H9 (cell line): ENCODE data around the gene TEX44. TPM values are rescaled to one million over a fixed set of nuclear protein-coding genes. Genes with fewer than 3 reads are reported as not detected.
A peak's percentile ranks its signal among the peaks of the same experiment; 100 is the strongest.

Source experiments
- DNase-seq: peaks from one replicate; pipeline ENCODE4 v3.0.0-alpha.2; 2017
- H2AFZ ChIP-seq: one replicate; pipeline ENCODE4 v1.6.1; 2013; ENCODE audit warnings: mild to moderate bottlenecking, low read length, control low read depth, moderate library complexity
- H2AK5ac ChIP-seq: 2 replicates; pipeline ENCODE4 v1.6.1; 2013; ENCODE audit warnings: low read length, control low read depth, mixed read lengths; ENCODE audit not compliant: insufficient read length
- H2BK120ac ChIP-seq: one replicate; pipeline ENCODE4 v1.6.1; 2013; ENCODE audit warnings: low read depth, mild to moderate bottlenecking, low read length, control low read depth, inconsistent platforms; ENCODE audit not compliant: poor library complexity, severe bottlenecking
- H2BK12ac ChIP-seq: 2 replicates; pipeline ENCODE4 v1.6.1; 2013; ENCODE audit warnings: low read length, control low read depth, mixed read lengths, low read depth; ENCODE audit not compliant: insufficient read length
- H2BK15ac ChIP-seq: 2 replicates; pipeline ENCODE4 v1.6.1; 2013; ENCODE audit warnings: low read depth, low read length, control low read depth
- H2BK20ac ChIP-seq: one replicate; pipeline ENCODE4 v1.6.1; 2013; ENCODE audit warnings: low read depth, mild to moderate bottlenecking, low read length, control low read depth, inconsistent platforms; ENCODE audit not compliant: poor library complexity, severe bottlenecking
- H2BK5ac ChIP-seq: 2 replicates; pipeline ENCODE4 v1.6.1; 2013; ENCODE audit warnings: low read length, control low read depth, mixed read lengths; ENCODE audit not compliant: insufficient read length
- H3K14ac ChIP-seq: 2 replicates; pipeline ENCODE4 v1.6.1; 2013; ENCODE audit warnings: low read length, control low read depth; ENCODE audit not compliant: insufficient read depth
- H3K18ac ChIP-seq: 2 replicates; pipeline ENCODE4 v1.6.1; 2013; ENCODE audit warnings: low read depth, mild to moderate bottlenecking, mixed read lengths, low read length, control low read depth; ENCODE audit not compliant: insufficient read length
- H3K23ac ChIP-seq: 2 replicates; pipeline ENCODE4 v1.6.1; 2013; ENCODE audit warnings: low read length, control low read depth, mixed read lengths, low read depth; ENCODE audit not compliant: insufficient read length
- H3K23me2 ChIP-seq: 2 replicates; pipeline ENCODE4 v1.6.1; 2013; ENCODE audit warnings: low read depth, mild to moderate bottlenecking, mixed read lengths, low read length, control low read depth; ENCODE audit not compliant: insufficient read length, poor library complexity, severe bottlenecking
- H3K27ac ChIP-seq: 2 replicates; pipeline ENCODE4 v1.5.1; 2013; ENCODE audit warnings: low read length, control low read depth, mixed read lengths, low read depth; ENCODE audit not compliant: insufficient read length
- H3K27me3 ChIP-seq: 2 replicates; pipeline ENCODE4 v1.6.1; 2013; ENCODE audit warnings: low read length, control low read depth, inconsistent platforms; ENCODE audit not compliant: insufficient read depth
- H3K4ac ChIP-seq: 2 replicates; pipeline ENCODE4 v1.6.1; 2013; ENCODE audit warnings: low read depth, mild to moderate bottlenecking, control low read depth, inconsistent platforms, low read length, moderate library complexity
- H3K4me1 ChIP-seq: 2 replicates; pipeline ENCODE4 v1.6.1; 2013; ENCODE audit warnings: low read length, control low read depth, inconsistent platforms; ENCODE audit not compliant: insufficient read depth
- H3K4me2 ChIP-seq: 2 replicates; pipeline ENCODE4 v1.6.1; 2013; ENCODE audit warnings: low read length, control low read depth, mixed read lengths; ENCODE audit not compliant: insufficient read length, insufficient read depth
- H3K56ac ChIP-seq: 2 replicates; pipeline ENCODE4 v1.6.1; 2013; ENCODE audit warnings: low read depth, mild to moderate bottlenecking, mixed read lengths, low read length, control low read depth; ENCODE audit not compliant: insufficient read length
- H3K79me1 ChIP-seq: 2 replicates; pipeline ENCODE4 v1.6.1; 2013; ENCODE audit warnings: low read depth, mild to moderate bottlenecking, moderate library complexity, low read length, control low read depth, inconsistent platforms; ENCODE audit not compliant: insufficient read depth, poor library complexity, severe bottlenecking
- H3K79me2 ChIP-seq: 2 replicates; pipeline ENCODE4 v1.6.1; 2013; ENCODE audit warnings: low read length, control low read depth, inconsistent platforms; ENCODE audit not compliant: insufficient read depth
- H3K9ac ChIP-seq: 2 replicates; pipeline ENCODE4 v1.6.1; 2013; ENCODE audit warnings: low read length, control low read depth, mixed read lengths; ENCODE audit not compliant: insufficient read length; ENCODE audit errors: extremely low read depth
- H3K9me3 ChIP-seq: one replicate; pipeline ENCODE4 v1.6.1; 2013; ENCODE audit warnings: low read depth, low read length, inconsistent platforms; ENCODE audit not compliant: control insufficient read depth
- H3T11ph ChIP-seq: one replicate; pipeline ENCODE4 v1.6.1; 2013; ENCODE audit warnings: mild to moderate bottlenecking, low read length, control low read depth, inconsistent platforms
- H4K20me1 ChIP-seq: one replicate; pipeline ENCODE4 v1.6.1; 2013; ENCODE audit not compliant: control insufficient read depth, insufficient read length, insufficient read depth
- H4K5ac ChIP-seq: 2 replicates; pipeline ENCODE4 v1.6.1; 2013; ENCODE audit warnings: low read depth, mild to moderate bottlenecking, mixed read lengths, low read length, control low read depth; ENCODE audit not compliant: insufficient read length
- H4K8ac ChIP-seq: replicated peaks from 2 replicates; pipeline ENCODE4 v1.6.1; 2013; ENCODE audit warnings: low read length, control low read depth, mixed read lengths, low read depth; ENCODE audit not compliant: insufficient read length
- H4K91ac ChIP-seq: 2 replicates; pipeline ENCODE4 v1.6.1; 2013; ENCODE audit warnings: low read depth, mild to moderate bottlenecking, moderate library complexity, mixed read lengths, low read length, control low read depth; ENCODE audit not compliant: insufficient read length
- H3K27ac Mint-ChIP-seq, 3 experiments: 2 replicates in 2 of 3; 3 replicates in 1 of 3; pipeline ENCODE4 v1.8.0; 2020 to 2021; ENCODE audit warnings: mixed read lengths in 3 of 3, mild to moderate bottlenecking in 1 of 3, moderate library complexity in 1 of 3
- H3K27me3 Mint-ChIP-seq: 2 replicates; pipeline ENCODE4 v1.8.0; 2021; ENCODE audit warnings: low read depth, mild to moderate bottlenecking, moderate library complexity, mixed read lengths
- H3K36me3 Mint-ChIP-seq, 3 experiments: 2 replicates in 2 of 3; 3 replicates in 1 of 3; pipeline ENCODE4 v1.8.0; 2020 to 2021; ENCODE audit warnings: low read depth in 3 of 3, mixed read lengths in 3 of 3; ENCODE audit not compliant: insufficient read depth in 1 of 3
- H3K4me1 Mint-ChIP-seq, 2 experiments: 2 replicates each; pipeline ENCODE4 v1.8.0; 2020; ENCODE audit warnings: mixed read lengths in 2 of 2
- H3K4me3 Mint-ChIP-seq, 2 experiments: 2 replicates in 1 of 2; 3 replicates in 1 of 2; pipeline ENCODE4 v1.8.0; 2020 to 2021; ENCODE audit warnings: mild to moderate bottlenecking in 2 of 2, mixed read lengths in 2 of 2, moderate library complexity in 1 of 2
- H3K9me3 Mint-ChIP-seq, 2 experiments: 2 replicates in 1 of 2; 3 replicates in 1 of 2; pipeline ENCODE4 v1.8.0; 2020; ENCODE audit warnings: mild to moderate bottlenecking in 2 of 2, mixed read lengths in 2 of 2, moderate library complexity in 1 of 2
- CTCF ChIP-seq: fragments of 200-600 bp; sonication (generic); conservative IDR thresholded peaks from 3 replicates; pipeline ENCODE4 v1.8.0; 2021; ENCODE audit warnings: antibody characterized with exemption, mild to moderate bottlenecking
- WGBS: extraction: QIAGEN DNeasy Blood & Tissue Kit; methylation state at CpG from one replicate; pipeline ENCODE4 v1.1.7; 2013; ENCODE audit warnings: missing lambda C conversion rate, low lambda C conversion rate, mixed read lengths; ENCODE audit not compliant: insufficient read length; ENCODE audit errors: extremely low coverage; 5-methylcytosine and 5-hydroxymethylcytosine counted together
- total RNA-seq: library from RNA; stranded (reverse); gene quantifications from 2 replicates; pipeline ENCODE4 v1.2.1, GENCODE V29; 2021

Gene TEX44
- total RNA-seq, 1 experiment from 2014 or later, result not detected

- H3K14ac ChIP-seq, result peak overlapping the region; percentile 93; the same call in 1 of the 2 replicates
- H2BK15ac ChIP-seq, result no peak overlapping the region
- H3T11ph ChIP-seq, result peak overlapping the region; percentile 25
- H3K56ac ChIP-seq, result no peak overlapping the region
- no peak overlapping the region for H2AK5ac ChIP-seq
- DNase-seq, result peak; percentile 93
- H3K79me2 ChIP-seq, result no peaks in the 10 kb centered on the region
- H4K5ac ChIP-seq, result peak overlapping the region; percentile 37
- TF ChIP-seq CTCF, result peak; percentile 98
- H2BK20ac ChIP-seq, result no peak overlapping the region
- H3K4me1 ChIP-seq, result 0 out of 2 replicates have a peak, but pooled peaks cover 2% of the 10 kb centered on the region
- no peaks in the 10 kb centered on the region for H4K20me1 ChIP-seq
- no peaks in the 10 kb centered on the region for H3K9me3 ChIP-seq
- no peaks in the 10 kb centered on the region; a peak in 1 of 5 replicates for H3K9me3 Mint-ChIP-seq
- H3K27me3 Mint-ChIP-seq, result no peaks in the 10 kb centered on the region; the same call in 1 of the 2 replicates
- H4K8ac ChIP-seq, result no peak overlapping the region
- peak overlapping the region; percentile 47 for H3K4me2 ChIP-seq
- no peak overlapping the region for H2AFZ ChIP-seq
- H3K18ac ChIP-seq, result peak overlapping the region; percentile 96
- peak overlapping the region; percentile 15 for H3K9ac ChIP-seq
- peak overlapping the region; percentile 98 to 100 (median 98); a peak in 6 of 7 replicates for H3K27ac Mint-ChIP-seq
- H3K36me3 Mint-ChIP-seq, result no peaks in the 10 kb centered on the region
- no peaks in the 10 kb centered on the region for H3K27me3 ChIP-seq
- no peak overlapping the region; the same call in 1 of the 2 replicates for H3K4ac ChIP-seq
- peak overlapping the region; percentile 87 for H2BK120ac ChIP-seq
- no CpG with 5 or more reads among the region's 21 CpGs for WGBS
- peak overlapping the region; percentile 72 to 84 for H3K4me3 Mint-ChIP-seq
- no peak overlapping the region for H3K23ac ChIP-seq
- peak overlapping the region; percentile 1 for H4K91ac ChIP-seq
- H3K27ac ChIP-seq, result peak overlapping the region; percentile 95
- H3K79me1 ChIP-seq, result no peaks in the 10 kb centered on the region
- H3K4me1 Mint-ChIP-seq, result peaks cover 47 to 49% of the 10 kb centered on the region in 2 experiments
- H3K23me2 ChIP-seq, result peaks cover 13% of the 10 kb centered on the region
- no peak overlapping the region for H2BK5ac ChIP-seq
- peak overlapping the region; percentile 88 for H2BK12ac ChIP-seq
Measured at GRCh38 chr2:231612456-231613330, 20.0 kb downstream of the TEX44 start.
